Activated CD8-positive, alpha-beta T cell treated with anti-CD3 and anti-CD28 coated beads, Interleukin-2, amount 10 ng/mL, durations not matched to agents 7 days and 5 days (primary cell): ENCODE measurements around the gene NOP53. TPM values are rescaled to one million over a fixed set of nuclear protein-coding genes. Genes with fewer than 3 reads are reported as not detected.
A peak's percentile ranks its signal among the peaks of the same experiment; 100 is the strongest.

Experiments
- ATAC-seq: fragments of 150-1000 bp; cut with Tn5 transposase; one replicate; pipeline ENCODE4 v1.10.0; 2021; ENCODE audit warnings: moderate library complexity
- CTCF ChIA-PET: fragments of 350-600 bp; sonication (Branson Sonifier 250); formaldehyde crosslinking; loops from one replicate; lab custom pipeline; 2021; ENCODE audit warnings: antibody characterized with exemption; lab: Charles Lee
- POLR2A ChIA-PET: fragments of 350-600 bp; sonication (Branson Sonifier 250); formaldehyde crosslinking; loops from one replicate; lab custom pipeline; 2021; ENCODE audit warnings: antibody characterized with exemption; lab: Charles Lee
- DNase-seq: peaks from one replicate; pipeline ENCODE4 v3.0.0-alpha.2; 2020
- H3K27ac Mint-ChIP-seq: one replicate; pipeline ENCODE4 v1.8.0; 2021; ENCODE audit warnings: mild to moderate bottlenecking, mixed read lengths
- H3K27me3 Mint-ChIP-seq: one replicate; pipeline ENCODE4 v1.8.0; 2021; ENCODE audit warnings: low read depth, mixed read lengths
- H3K36me3 Mint-ChIP-seq: one replicate; pipeline ENCODE4 v1.8.0; 2021; ENCODE audit warnings: low read depth, mixed read lengths
- H3K4me1 Mint-ChIP-seq: one replicate; pipeline ENCODE4 v1.8.0; 2021; ENCODE audit warnings: low read depth, mixed read lengths
- H3K4me3 Mint-ChIP-seq: one replicate; pipeline ENCODE4 v1.8.0; 2021; ENCODE audit warnings: mild to moderate bottlenecking, mixed read lengths
- H3K9me3 Mint-ChIP-seq: one replicate; pipeline ENCODE4 v1.8.0; 2022; ENCODE audit warnings: mixed read lengths; ENCODE audit not compliant: insufficient read depth
- total RNA-seq, 2 experiments: library from RNA; stranded (reverse); gene quantifications; one replicate each; pipeline ENCODE4 v1.2.3, GENCODE V29; 2021

The NOP53 gene
- total RNA-seq, result 100 to 1,000 TPM; 244 to 272 TPM

- POLR2A ChIA-PET, result interaction anchor here (0.6 to 1.3 kb wide), 5 partner anchors 11 to 134 kb away, joined by 3 to 4 read pairs (median 3); partner anchors contain the start of gene EHD2
- CTCF ChIA-PET, result interaction anchor here (1.0 to 3.9 kb wide), 9 partner anchors 20 to 646 kb away, joined by 3 to 64 read pairs (median 3); partner anchors contain the start of genes EHD2 and KDELR1
- H3K27me3 Mint-ChIP-seq, result no peaks in the 10 kb centered on the region
- peaks cover 54% of the 10 kb centered on the region for H3K4me1 Mint-ChIP-seq
- peak within 1 kb of the TSS; percentile 99 for H3K27ac Mint-ChIP-seq
- peaks cover 5% of the 10 kb centered on the region for H3K9me3 Mint-ChIP-seq
- peak; percentile 97 for DNase-seq
- H3K4me3 Mint-ChIP-seq, result peak within 1 kb of the TSS; percentile 99
- H3K36me3 Mint-ChIP-seq, result peaks cover 29% of the 10 kb centered on the region
- peak; percentile 78 for ATAC-seq
Observed at GRCh38 chr19:47745010-47745901, at the start of gene NOP53. TSS of gene NOP53 (plus strand) at chr19:47745546. CDS start at chr19:47745560, 14 bp downstream.

- no peak for DNase-seq
- no peak for ATAC-seq
- ChIA-PET POLR2A (no interaction called here), CTCF (interaction anchor here (1.4 to 2.2 kb wide), 2 partner anchors 260 to 264 kb away, joined by 6 to 9 read pairs; no protein-coding TSS in a partner anchor)
- H3K27me3 Mint-ChIP-seq, result no peaks in the 10 kb centered on the region
- H3K4me3 Mint-ChIP-seq, result no peak overlapping the region
- no peak overlapping the region for H3K27ac Mint-ChIP-seq
- H3K36me3 Mint-ChIP-seq, result peaks cover 8% of the 10 kb centered on the region
- no peaks in the 10 kb centered on the region for H3K9me3 Mint-ChIP-seq
- H3K4me1 Mint-ChIP-seq, result peaks cover 2% of the 10 kb centered on the region
Observed at GRCh38 chr19:47696635-47697034, 48.7 kb upstream of the NOP53 start.

DNA sequence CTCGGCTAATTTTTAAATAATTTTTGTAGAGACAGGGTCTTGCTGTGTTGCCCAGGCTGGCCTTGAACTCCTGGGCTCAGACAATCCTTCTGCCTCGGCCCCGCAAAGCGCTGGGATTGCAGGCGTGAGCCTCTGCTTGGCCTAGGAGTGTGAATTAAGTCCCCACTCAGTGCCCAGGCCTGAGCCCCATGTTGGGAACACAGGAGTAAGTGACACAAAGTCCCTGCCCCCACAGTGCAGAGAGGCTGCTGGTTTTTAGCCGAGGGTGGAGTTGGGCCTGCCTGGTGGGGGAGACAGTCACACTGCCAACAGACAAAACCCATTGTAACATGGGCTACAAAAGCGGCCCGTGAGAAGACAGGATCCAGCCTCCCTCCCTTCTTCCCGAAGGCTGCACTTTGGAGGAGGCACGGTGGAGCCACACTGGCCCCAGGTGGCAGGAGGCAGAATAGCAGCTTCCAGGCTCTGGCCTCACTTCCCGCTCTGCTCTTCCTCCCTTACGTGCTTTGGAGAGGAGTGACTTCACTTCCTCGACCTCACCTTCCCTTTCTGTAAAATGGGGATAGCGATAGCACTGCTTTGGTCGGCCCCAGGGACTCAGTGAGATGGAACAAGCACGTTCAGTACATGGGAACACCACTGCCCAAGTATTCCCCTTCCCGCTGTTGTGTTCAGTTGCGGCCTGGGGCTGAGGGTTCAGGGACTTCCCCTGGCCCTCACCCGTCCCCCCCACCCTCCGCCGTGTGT is 47.3 kb upstream of the NOP53 start:
- POLR2A ChIA-PET, result interaction anchor here (0.6 kb wide), 1 partner anchor 259 kb away, joined by 3 read pairs; no protein-coding TSS in a partner anchor
- CTCF ChIA-PET, result interaction anchor here (1.5 to 2.7 kb wide), 7 partner anchors 10 to 265 kb away, joined by 4 to 21 read pairs (median 9); partner anchors contain the start of gene EHD2
- no peaks in the 10 kb centered on the region for H3K9me3 Mint-ChIP-seq
- H3K36me3 Mint-ChIP-seq, result peaks cover 15% of the 10 kb centered on the region
- H3K4me1 Mint-ChIP-seq, result peaks cover 2% of the 10 kb centered on the region
- no peaks in the 10 kb centered on the region for H3K27me3 Mint-ChIP-seq
- no peak overlapping the region for H3K27ac Mint-ChIP-seq
- ATAC-seq (peak; percentile 65), DNase-seq (peak; percentile 65)
- no peak overlapping the region for H3K4me3 Mint-ChIP-seq

DNA sequence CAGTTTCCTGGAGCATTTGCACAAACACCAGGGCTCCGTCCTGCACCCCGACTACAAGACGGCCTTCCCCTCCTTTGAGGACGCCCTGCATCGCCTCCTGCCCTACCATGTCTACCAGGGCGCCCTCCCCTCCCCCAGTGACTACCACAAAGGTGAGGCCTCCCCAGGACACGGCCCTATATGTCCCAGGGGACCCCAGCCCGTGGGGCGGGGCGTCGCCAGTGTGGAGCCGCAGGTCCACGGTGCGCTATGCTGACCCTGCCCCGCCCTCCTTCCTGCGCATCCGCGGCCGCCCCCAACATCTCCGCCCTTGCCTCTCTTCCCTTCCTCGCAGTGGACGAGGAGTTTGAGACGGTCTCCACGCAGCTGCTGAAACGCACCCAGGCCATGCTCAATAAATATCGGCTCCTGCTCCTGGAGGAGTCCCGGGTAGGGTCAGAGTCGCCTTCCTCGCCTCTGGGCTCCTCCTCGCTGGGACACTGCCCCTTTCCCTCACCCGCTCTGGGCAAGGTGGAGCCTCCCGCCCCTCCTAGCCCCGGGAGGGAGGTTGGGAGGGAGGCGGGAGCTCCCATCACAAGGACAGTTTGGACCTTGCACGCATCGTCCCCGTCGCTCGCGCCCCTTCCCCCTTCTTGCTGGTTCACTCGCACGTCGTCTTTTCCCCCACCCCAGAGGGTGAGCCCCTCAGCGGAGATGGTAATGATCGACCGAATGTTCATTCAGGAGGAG is 46.6 kb upstream of the NOP53 start:
- Mint-ChIP-seq H3K27me3 (no peaks in the 10 kb centered on the region), H3K4me3 (no peak overlapping the region), H3K9me3 (no peaks in the 10 kb centered on the region), H3K36me3 (peaks cover 15% of the 10 kb centered on the region), H3K27ac (no peak overlapping the region), H3K4me1 (peaks cover 2% of the 10 kb centered on the region)
- no peak for DNase-seq
- CTCF ChIA-PET, result interaction anchor here (0.7 to 2.7 kb wide), 21 partner anchors 9 to 271 kb away, joined by 3 to 21 read pairs (median 5); partner anchors contain the start of genes EHD2, KPTN and NAPA
- POLR2A ChIA-PET, result no interaction called here
- no peak for ATAC-seq

GRCh38 chr19:47699360-47699917 is 45.9 kb upstream of the NOP53 start:
- no peaks in the 10 kb centered on the region for H3K9me3 Mint-ChIP-seq
- H3K27me3 Mint-ChIP-seq, result no peaks in the 10 kb centered on the region
- DNase-seq (peak; percentile 60), ATAC-seq (no peak)
- no peak overlapping the region for H3K4me3 Mint-ChIP-seq
- peaks cover 15% of the 10 kb centered on the region for H3K36me3 Mint-ChIP-seq
- no peak overlapping the region for H3K27ac Mint-ChIP-seq
- CTCF ChIA-PET, result interaction anchor here (0.7 to 2.7 kb wide), 21 partner anchors 9 to 271 kb away, joined by 3 to 21 read pairs (median 5); partner anchors contain the start of genes EHD2, KPTN and NAPA
- peaks cover 2% of the 10 kb centered on the region for H3K4me1 Mint-ChIP-seq
- POLR2A ChIA-PET, result interaction anchor here (0.9 kb wide), 1 partner anchor 168 kb away, joined by 3 read pairs; no protein-coding TSS in a partner anchor

GRCh38 chr19:47700934-47701716 is 44.2 kb upstream of the NOP53 start:
- H3K4me1 Mint-ChIP-seq, result peaks cover 2% of the 10 kb centered on the region
- ATAC-seq, result no peak
- ChIA-PET POLR2A (interaction anchor here (0.6 kb wide), 1 partner anchor 291 kb away, joined by 3 read pairs; no protein-coding TSS in a partner anchor), CTCF (interaction anchor here (1.1 to 1.4 kb wide), 2 partner anchors 12 to 256 kb away, joined by 3 to 4 read pairs; partner anchors contain the start of gene EHD2)
- H3K27me3 Mint-ChIP-seq, result no peaks in the 10 kb centered on the region
- DNase-seq, result no peak
- peaks cover 11% of the 10 kb centered on the region for H3K36me3 Mint-ChIP-seq
- H3K4me3 Mint-ChIP-seq, result no peak overlapping the region
- no peaks in the 10 kb centered on the region for H3K9me3 Mint-ChIP-seq
- H3K27ac Mint-ChIP-seq, result no peak overlapping the region

DNA sequence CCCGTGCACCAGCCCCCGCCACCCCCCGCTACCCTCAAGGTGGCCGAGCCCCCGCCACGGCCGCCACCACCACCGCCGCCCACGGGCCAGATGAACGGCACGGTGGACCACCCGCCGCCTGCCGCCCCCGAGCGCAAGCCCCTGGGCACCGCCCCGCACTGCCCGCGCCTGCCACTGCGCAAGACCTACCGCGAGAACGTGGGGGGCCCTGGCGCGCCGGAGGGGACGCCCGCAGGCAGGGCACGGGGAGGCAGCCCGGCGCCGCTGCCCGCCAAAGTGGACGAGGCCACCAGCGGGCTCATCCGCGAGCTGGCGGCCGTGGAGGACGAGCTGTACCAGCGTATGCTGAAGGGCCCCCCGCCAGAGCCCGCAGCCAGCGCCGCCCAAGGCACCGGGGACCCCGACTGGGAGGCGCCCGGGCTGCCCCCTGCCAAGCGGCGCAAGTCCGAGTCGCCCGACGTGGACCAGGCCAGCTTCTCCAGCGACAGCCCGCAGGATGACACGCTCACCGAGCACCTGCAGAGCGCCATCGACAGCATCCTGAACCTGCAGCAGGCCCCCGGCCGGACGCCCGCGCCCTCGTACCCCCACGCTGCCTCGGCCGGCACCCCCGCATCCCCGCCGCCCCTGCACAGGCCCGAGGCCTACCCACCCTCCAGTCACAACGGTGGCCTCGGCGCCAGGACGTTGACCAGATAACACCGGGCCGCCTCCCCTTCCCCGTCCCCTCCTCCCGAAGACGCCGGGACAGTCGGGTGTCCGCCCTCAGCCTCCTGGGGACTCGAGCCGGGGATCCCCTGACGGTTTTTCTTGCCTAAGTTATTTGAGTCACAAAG is 43.4 kb upstream of the NOP53 start:
- Mint-ChIP-seq H3K27ac (no peak overlapping the region), H3K4me1 (peaks cover 2% of the 10 kb centered on the region), H3K9me3 (no peaks in the 10 kb centered on the region), H3K4me3 (no peak overlapping the region), H3K36me3 (peaks cover 11% of the 10 kb centered on the region), H3K27me3 (no peaks in the 10 kb centered on the region)
- ATAC-seq (no peak), DNase-seq (no peak)
- POLR2A ChIA-PET, result interaction anchor here (0.6 kb wide), 1 partner anchor 292 kb away, joined by 3 read pairs; no protein-coding TSS in a partner anchor
- CTCF ChIA-PET, result interaction anchor here (1.1 to 8.4 kb wide), 2 partner anchors 11 to 265 kb away, joined by 4 to 118 read pairs; partner anchors contain the start of gene EHD2

DNA sequence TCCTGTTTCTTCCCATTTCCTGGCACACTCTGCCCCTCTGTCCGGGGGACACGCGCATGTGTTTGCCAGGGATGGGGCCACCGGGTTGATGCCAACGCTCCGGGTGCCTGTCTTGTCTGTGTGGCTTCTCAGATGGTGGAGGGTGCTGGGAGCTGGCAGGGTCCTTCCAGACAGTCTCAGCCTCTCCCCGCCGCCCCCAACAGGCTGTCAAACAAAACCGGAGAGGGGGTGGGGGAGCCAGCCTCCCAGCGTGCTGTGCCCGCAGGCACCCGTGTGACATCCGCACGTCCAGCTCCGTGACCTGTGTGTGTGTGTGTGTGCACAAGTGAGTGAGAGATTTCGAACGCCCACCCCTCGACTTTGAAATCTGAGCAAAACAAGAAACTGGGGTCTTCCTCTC is 42.7 kb upstream of the NOP53 start:
- Mint-ChIP-seq H3K36me3 (peaks cover 11% of the 10 kb centered on the region), H3K4me1 (peaks cover 6% of the 10 kb centered on the region), H3K9me3 (no peaks in the 10 kb centered on the region), H3K27ac (no peak overlapping the region), H3K4me3 (no peak overlapping the region), H3K27me3 (no peaks in the 10 kb centered on the region)
- ChIA-PET POLR2A (no interaction called here), CTCF (interaction anchor here (1.7 to 8.4 kb wide), 2 partner anchors 10 to 266 kb away, joined by 9 to 118 read pairs; partner anchors contain the start of gene EHD2)
- no peak for ATAC-seq
- DNase-seq, result no peak

GRCh38 chr19:47703301-47703700 is 42.0 kb upstream of the NOP53 start:
- Mint-ChIP-seq H3K4me3 (no peak overlapping the region), H3K9me3 (no peaks in the 10 kb centered on the region), H3K36me3 (peaks cover 11% of the 10 kb centered on the region), H3K4me1 (peaks cover 5% of the 10 kb centered on the region), H3K27ac (no peak overlapping the region), H3K27me3 (no peaks in the 10 kb centered on the region)
- ChIA-PET POLR2A (no interaction called here), CTCF (interaction anchor here (0.9 to 8.4 kb wide), 4 partner anchors 10 to 266 kb away, joined by 3 to 118 read pairs (median 6); partner anchors contain the start of genes EHD2 and KPTN)
- DNase-seq (no peak), ATAC-seq (no peak)
